Heart left ventricle (tissue), 16 donors: ENCODE measurements around the gene SFMBT2. TPM values are rescaled to one million over a fixed set of nuclear protein-coding genes. Genes with fewer than 3 reads are reported as not detected.

Source experiments
- ATAC-seq, 4 donors: fragments of 200-7000 bp; cut with Tn5 transposase; one replicate each; pipeline ENCODE4 v1.9.1; 2020 to 2022; ENCODE audit warnings: moderate library complexity in 4 of 4, mild to moderate bottlenecking in 3 of 4, moderate number of reproducible peaks in 1 of 4
- DNase-seq, 5 donors: peaks; one replicate each; pipeline ENCODE4 v3.0.0-alpha.2; 2020
- H3K27ac ChIP-seq, 12 donors: fragments of 200-600 bp; sonication (generic) in 4 of 12; one replicate each; pipeline versions ENCODE4 v1.5.0 to v1.8.0; 2016 to 2022; ENCODE audit warnings: mild to moderate bottlenecking in 2 of 12
- H3K27me3 ChIP-seq, 9 donors: fragments of 200-600 bp; sonication (generic) in 2 of 9; one replicate each; pipeline versions ENCODE4 v1.5.1 to v1.8.0; 2016 to 2022; ENCODE audit warnings: mild to moderate bottlenecking in 3 of 9
- H3K36me3 ChIP-seq, 9 donors: fragments of 200-600 bp; sonication (generic) in 2 of 9; one replicate each; pipeline versions ENCODE4 v1.5.0 to v1.8.0; 2018 to 2022; ENCODE audit warnings: mild to moderate bottlenecking in 2 of 9
- H3K4me1 ChIP-seq, 12 donors: fragments of 200-600 bp; sonication (generic) in 4 of 12; one replicate each; pipeline versions ENCODE4 v1.5.0 to v1.8.0; 2016 to 2022; ENCODE audit warnings: mild to moderate bottlenecking in 3 of 12
- H3K4me3 ChIP-seq, 12 donors: fragments of 200-600 bp; sonication (generic) in 4 of 12; one replicate each; pipeline versions ENCODE4 v1.5.0 to v1.8.0; 2017 to 2022; ENCODE audit warnings: mild to moderate bottlenecking in 9 of 12, moderate library complexity in 4 of 12
- H3K9me3 ChIP-seq, 12 donors: fragments of 200-600 bp; sonication (generic) in 4 of 12; one replicate each; pipeline versions ENCODE4 v1.5.0 to v1.8.0; 2016 to 2022; ENCODE audit warnings: mild to moderate bottlenecking in 1 of 12
- CTCF ChIP-seq, 12 donors: fragments of 200-600 bp; sonication (generic) in 4 of 12; IDR thresholded peaks; one replicate each; pipeline versions ENCODE4 v1.5.0 to v1.8.0; 2018 to 2022; ENCODE audit warnings: antibody characterized with exemption in 12 of 12, mild to moderate bottlenecking in 5 of 12
- POLR2A ChIP-seq, 2 donors: fragments of 450-650 bp; IDR thresholded peaks; one replicate each; pipeline ENCODE4 v1.6.1; 2017; ENCODE audit warnings: antibody characterized with exemption in 2 of 2, mild to moderate bottlenecking in 2 of 2, moderate library complexity in 2 of 2
- WGBS, 4 donors: extraction: QIAGEN DNeasy Blood & Tissue Kit in 2 of 4; methylation state at CpG; one replicate each; pipeline versions ENCODE4 v1.1.5 to v1.1.7; 2013 to 2018; 5-methylcytosine and 5-hydroxymethylcytosine counted together
- intact Hi-C, 10 donors: fragments of 100-400 bp; cut with DNase I; formaldehyde crosslinking; loops; one replicate each; pipeline versions ENCODE4 v1.11.1 to v1.14.2; 2022
- polyA plus RNA-seq, 2 donors: library from polyadenylated mRNA; stranded (reverse); fragments of 200-250 nt; gene quantifications; one replicate each; pipeline ENCODE4 v1.2.3, GENCODE V29; 2013
- total RNA-seq, 9 donors: library from RNA; depleted of rRNA in 2 of 9; stranded (reverse); fragments of >200 nt in 2 of 9; fragmentation: NEBNext Ultra II Directional in 3 of 9; extraction: Animal tissue kit (Norgen Biotek cat#: 25700) in 3 of 9; gene quantifications; one replicate each; pipeline versions ENCODE4 v1.1.0 to v1.2.4, GENCODE V29; 2016 to 2023
- donor health status: ischemic (EF 13 %, LVEDD 7.1; RV severe dilation, severe dysfunction).
- donor health status: healthy with polysubstance abuse.
- donor health status: DM: no; HTN: yes; CAD: no.
- donor health status: DM: no; HTN: no; CAD: no.
- donor health status: ischemic (EF 25% LVEDD 6.9; RV normal size, moderate dysfunction).
- donor health status: ischemic (EF 25% LVEDD 5.7; RV mildly dilated, moderate dysfunction).
- donor health status: healthy.
- donor health status: DM: yes; HTN: yes; CAD: no.
- donor health status: ischemic (EF 35%, LVEDD 5.7; RV mildly dilated, moderate dysfunction).
- donor health status: nonischemic (EF 11% LVEDD 7.7; RV severe dilation, severe dysfunction).
- donor health status: DM: yes; HTN: yes; CAD: no.
- donor health status: PGD.
- donor health status: ischemic (EF 29% LVEDD 5.4; RV normal size, mild dysfunction).
- donor health status: nonischemic (EF 23%, LVEDD 6.1; RV moderate dilation, normal function).

Gene SFMBT2
- total and polyA plus RNA-seq, 11 donors = 2.6 to 25.8 (median 9.6) TPM

- H3K27me3 ChIP-seq = peaks cover 0 to 39% (median 3%) of the 10 kb centered on the region in 9 donors
- peaks cover 0 to 31% (median 0%) of the 10 kb centered on the region in 12 donors for H3K4me1 ChIP-seq
- no peak for ATAC-seq
- no peak for TF ChIP-seq POLR2A (IDR thresholded peaks at IDR 0.05)
- TF ChIP-seq CTCF (IDR thresholded peaks at IDR 0.05) = no peak
- no peaks in the 10 kb centered on the region for H3K36me3 ChIP-seq
- DNase-seq = no peak
- no peak overlapping the region for H3K4me3 ChIP-seq
- H3K27ac ChIP-seq = peak overlapping the region in 1 of 12 donors; percentile 38
- 64 to 77% (median 74%) methylated on average over 2 of the region's 2 CpGs for WGBS, 4 donors
- intact Hi-C loops = no loop called here
- no peaks in the 10 kb centered on the region for H3K9me3 ChIP-seq
Observed at GRCh38 chr10:7435674-7436073, 24.8 kb upstream of the SFMBT2 start.

DNA sequence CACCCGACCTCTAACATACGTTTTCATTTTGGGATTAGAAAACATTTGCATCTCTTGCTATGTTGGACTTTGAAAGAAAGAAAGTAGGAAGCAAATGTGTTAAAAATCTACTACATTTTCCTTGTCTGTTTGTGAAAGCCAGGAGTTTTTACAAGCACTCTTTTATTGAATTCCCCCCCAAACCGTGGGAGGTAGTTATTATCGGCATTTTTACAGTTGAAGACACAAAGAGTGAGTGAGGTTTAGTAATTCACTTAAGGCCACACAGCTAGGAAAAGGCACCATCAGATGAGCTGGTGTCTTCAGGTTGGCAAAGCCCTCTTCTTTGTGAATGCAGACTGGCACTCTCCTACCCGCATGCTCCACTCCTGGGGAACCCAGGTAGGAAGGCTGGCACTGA lies 23.5 kb upstream of the SFMBT2 start:
- 88 to 90% (median 88%) methylated on average over 5 of the region's 5 CpGs for WGBS, 4 donors
- Histone ChIP-seq H3K9me3 (no peaks in the 10 kb centered on the region), H3K27ac (no peak overlapping the region), H3K4me3 (no peak overlapping the region), H3K36me3 (no peaks in the 10 kb centered on the region), H3K4me1 (peaks cover 0 to 31% (median 0%) of the 10 kb centered on the region in 12 donors), H3K27me3 (peaks cover 0 to 26% (median 0%) of the 10 kb centered on the region in 9 donors)
- intact Hi-C loops = no loop called here
- DNase-seq (no peak), ATAC-seq (no peak)
- TF ChIP-seq CTCF (IDR thresholded peaks at IDR 0.05) (no peak), POLR2A (IDR thresholded peaks at IDR 0.05) (no peak)

DNA sequence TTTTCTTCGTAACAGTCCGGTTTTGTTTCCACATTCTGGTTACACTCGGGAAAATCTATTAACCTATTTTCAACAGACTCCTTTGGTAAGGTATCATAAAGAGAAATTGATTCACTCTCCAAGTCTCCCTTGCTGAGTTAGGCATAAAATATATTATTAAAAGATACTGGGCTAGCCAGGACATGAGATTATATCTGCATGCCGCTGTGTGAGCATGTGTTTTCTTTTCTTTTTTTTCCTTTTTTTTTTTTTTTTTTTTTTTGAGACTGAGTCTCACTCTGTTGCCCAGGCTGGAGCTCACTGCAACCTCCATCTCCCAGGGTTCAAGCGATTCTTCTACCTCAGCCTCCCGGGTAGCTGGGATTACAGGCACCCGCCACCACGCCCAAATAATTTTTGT lies 23.0 kb upstream of the SFMBT2 start:
- no peak for ATAC-seq
- Histone ChIP-seq H3K36me3 (no peaks in the 10 kb centered on the region), H3K4me1 (peaks cover 0 to 31% (median 0%) of the 10 kb centered on the region in 12 donors), H3K9me3 (no peaks in the 10 kb centered on the region), H3K4me3 (no peak overlapping the region), H3K27ac (no peak overlapping the region), H3K27me3 (peaks cover 0 to 24% (median 0%) of the 10 kb centered on the region in 9 donors)
- WGBS, 4 donors = 77 to 85% (median 82%) methylated on average over 8 of the region's 8 CpGs
- intact Hi-C loops = no loop called here
- DNase-seq = no peak
- TF ChIP-seq CTCF (IDR thresholded peaks at IDR 0.05) (no peak), POLR2A (IDR thresholded peaks at IDR 0.05) (no peak)

- Histone ChIP-seq H3K36me3 (no peaks in the 10 kb centered on the region), H3K4me3 (no peak overlapping the region), H3K4me1 (peaks cover 0 to 25% (median 0%) of the 10 kb centered on the region in 12 donors), H3K27me3 (peaks cover 0 to 18% (median 0%) of the 10 kb centered on the region in 9 donors), H3K27ac (no peak overlapping the region), H3K9me3 (no peaks in the 10 kb centered on the region)
- ATAC-seq = no peak
- no peak for TF ChIP-seq CTCF (IDR thresholded peaks at IDR 0.05)
- no peak for TF ChIP-seq POLR2A (IDR thresholded peaks at IDR 0.05)
- intact Hi-C loops = no loop called here
- DNase-seq = no peak
- 45 to 49% (median 47%) methylated on average over 19 of the region's 19 CpGs for WGBS, 4 donors
Observed at GRCh38 chr10:7432884-7433726, 22.3 kb upstream of the SFMBT2 start.
